ENCODE results near the gene PRKCA.

Gene PRKCA

DNA sequence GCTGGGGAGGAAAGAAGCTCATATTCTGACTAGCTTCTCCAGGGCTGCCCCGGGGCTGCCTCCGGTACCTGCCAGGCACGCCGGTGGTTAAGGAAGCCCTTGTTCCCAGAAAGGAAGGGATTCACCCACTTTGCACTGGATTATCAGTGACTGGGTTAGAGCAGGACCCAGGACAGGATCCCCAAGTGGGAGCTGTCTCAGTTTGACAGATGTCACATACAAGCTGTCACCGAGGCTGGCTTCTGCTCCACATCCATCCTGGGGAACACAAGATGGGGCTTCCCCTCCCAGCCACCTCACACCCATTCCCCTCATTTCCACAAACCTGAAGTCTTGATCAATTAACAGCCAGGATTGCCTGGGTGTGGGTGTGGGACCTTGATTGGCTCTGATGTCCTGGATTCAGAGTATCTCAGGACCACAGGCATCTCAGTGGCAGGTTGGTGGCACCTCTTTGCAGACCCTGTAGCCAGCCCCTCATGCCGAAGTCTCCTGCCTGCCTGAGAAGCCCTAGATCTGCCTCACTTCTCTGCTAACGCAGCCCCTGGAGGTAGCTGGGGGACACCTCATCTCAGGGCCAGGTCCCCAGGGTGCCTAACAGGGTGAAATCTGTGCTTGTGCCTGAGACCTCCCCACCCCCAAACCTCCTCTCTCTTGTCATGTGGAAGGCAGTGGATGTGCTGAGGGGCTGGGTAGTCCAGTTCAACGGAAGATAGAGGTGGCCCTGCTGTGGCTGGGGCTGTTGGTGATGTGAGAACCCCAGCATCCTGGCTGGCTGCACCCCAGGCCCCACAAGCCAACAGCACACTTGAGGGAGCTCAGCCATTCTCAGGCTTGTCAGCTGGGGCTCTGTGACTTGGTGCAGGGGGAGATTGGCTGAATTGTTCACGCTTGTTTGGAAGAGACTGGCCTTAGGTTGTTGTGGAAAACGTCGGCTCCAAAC, 533.9 kb downstream of the PRKCA start:
- no peak for DNase-seq (ENCODE audit: low read depth in 2 of 2)

DNA sequence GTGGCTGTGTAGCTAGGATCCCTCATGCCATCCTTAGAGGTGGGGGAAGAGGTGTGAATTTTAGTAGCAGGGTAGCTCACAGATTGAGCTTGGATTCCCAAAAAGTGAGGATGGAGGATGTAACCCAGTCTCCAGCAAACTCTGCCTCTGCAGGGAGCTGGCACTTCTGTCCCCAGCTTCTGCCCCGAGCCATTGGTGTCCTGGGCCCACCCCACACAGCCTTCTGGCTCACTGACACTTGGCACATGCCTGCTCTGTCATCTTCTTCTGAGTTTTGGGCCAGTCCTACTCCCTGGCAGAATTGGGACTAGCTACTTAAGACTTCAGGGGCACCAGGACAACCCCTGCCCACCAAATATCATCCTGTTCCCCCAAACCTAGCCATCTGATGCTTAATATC, 534.8 kb downstream of the PRKCA start:
- DNase-seq (ENCODE audit: low read depth in 2 of 2): no peak

DNA sequence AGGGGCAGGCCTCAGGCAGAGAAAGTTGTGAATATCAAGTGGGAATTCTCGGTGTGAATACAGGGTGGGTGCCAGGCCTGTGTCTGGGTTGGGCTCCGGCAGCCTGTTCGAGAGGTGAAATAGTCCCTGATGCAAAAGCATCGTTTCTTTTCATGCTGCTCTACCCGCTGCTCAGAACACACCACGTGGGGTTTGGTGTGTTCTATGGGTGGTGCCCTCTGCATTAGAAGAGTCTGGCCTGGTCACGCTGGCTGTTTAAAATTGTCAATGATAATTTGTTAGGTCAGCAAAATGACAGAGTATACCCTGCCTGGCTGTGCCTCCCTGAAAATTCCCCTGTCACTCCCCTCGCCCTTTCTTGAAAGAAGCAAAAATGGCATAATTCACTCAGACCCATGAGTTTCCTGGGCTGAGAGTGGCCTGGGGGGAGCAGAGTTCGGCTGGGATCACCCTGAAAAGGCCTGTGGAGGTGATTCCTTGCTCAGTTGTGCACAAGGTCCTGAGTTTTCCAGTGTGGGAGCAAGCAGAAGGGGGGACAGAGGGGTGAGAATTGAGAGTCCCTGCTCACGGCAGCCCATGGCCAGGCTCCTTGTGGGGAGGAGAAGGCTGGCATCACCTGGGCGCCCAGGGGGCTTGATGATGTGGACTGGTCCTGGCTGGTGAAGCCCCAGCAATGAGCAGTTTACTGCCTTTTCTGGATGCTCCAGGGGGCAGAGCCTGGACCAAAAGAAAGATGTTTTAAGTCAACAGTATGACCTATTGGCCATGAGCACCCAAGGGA, 535.7 kb downstream of the PRKCA start:
- no peak for DNase-seq (ENCODE audit: low read depth in 2 of 2)

DNA sequence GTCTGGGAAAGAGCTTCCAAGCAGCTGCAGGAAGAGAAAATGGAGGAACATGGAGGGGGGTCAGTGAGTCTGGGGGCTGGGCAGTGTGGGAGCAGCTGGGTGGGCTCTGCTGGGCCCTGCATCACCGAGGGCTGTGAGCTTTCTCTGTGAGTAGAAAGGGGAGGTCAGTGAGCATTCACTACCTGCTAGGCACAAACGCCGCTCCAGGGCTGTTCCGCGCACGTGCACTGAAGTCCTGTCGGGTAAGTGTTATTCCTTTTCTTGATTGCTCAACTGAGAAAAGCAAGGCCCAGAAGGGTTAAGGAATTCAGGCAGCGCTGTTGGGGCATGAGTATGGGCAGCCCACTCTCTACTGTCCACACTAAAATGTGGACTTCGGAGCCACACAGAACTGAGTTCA, 537.2 kb downstream of the PRKCA start:
- no peak for DNase-seq (ENCODE audit: low read depth in 2 of 2)

DNA sequence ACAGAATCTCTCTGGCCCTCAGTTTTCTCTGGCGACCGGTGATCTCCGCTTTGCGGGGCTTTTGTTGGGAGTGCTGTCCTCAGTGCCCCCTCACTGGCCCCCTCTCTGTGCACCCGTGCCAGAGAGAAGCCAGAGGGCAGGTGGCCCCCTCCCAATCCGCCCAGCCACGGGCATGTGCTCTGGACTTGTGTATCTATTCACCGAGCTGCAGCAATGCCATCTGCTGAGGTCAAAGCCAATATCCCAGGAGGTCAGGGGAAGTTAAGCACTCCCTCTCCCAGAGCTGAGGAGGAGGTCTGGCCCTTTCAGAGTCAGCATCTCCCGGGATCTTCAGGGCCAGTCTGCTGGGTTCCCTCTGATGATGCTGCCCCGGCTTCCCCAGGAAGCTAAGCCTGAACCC, 537.6 kb downstream of the PRKCA start:
- DNase-seq (ENCODE audit: low read depth in 2 of 2): no peak

DNA sequence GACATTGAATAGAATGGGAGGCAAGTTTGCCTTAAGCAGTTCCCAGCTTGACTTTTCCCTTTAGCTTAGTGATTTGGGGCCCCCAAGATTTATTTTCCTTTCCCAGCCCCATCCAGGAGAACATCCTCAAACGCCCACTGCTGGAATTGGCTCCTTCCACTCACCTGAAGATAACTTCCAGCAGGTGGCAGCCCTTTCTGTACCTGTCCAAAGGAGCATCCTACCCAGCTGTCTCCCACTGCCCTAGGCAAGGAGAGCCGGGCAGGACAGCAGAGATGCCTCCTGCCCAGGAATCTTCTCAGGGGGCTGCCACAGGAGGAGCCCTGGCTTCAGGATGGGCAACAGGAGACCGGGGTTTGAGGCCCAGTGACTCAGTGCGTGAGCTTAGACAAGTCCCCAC, 538.9 kb downstream of the PRKCA start:
- DNase-seq (ENCODE audit: low read depth in 2 of 2): no peak

DNA sequence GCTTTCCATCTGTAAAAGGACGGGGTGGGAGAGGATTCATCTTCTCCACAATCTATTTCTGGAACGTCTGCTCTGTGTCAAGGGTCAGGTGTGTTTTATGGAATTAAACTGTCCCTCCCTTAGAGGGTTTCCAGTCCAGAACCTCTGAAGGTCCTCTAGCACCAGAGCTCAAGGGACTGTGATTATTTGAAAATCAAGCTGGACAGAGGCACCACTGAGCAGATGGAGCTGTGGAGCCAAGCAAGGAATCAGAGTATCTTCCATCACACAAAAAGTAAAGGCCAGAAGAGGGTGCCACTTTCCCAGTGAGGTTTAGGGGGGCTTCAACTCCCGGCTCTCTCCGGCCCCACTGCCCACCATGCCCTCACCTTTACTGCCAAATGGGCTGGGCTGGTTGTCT, 539.3 kb downstream of the PRKCA start:
- DNase-seq (ENCODE audit: low read depth in 2 of 2): no peak

DNA sequence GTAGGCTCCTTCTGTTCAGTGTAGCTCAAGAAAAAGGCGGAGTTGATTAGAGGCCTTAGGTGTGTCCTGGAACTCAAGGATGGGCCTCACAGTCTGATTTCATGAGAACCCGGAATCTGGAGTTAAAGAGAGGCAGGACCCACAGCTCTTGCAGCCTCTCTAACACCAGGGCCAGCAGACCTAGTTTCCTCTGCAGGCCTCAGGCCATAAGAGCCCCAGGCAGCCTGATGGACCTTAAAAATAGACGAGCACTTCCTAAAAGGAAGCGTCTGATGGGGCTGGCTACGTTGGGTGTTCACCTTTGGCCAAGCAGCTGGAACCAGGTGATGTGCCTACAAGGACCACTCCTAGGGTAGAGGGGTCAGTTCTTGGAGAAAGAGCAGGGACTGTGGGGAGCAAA, 540.1 kb downstream of the PRKCA start:
- DNase-seq (ENCODE audit: low read depth in 2 of 2): no peak

DNA sequence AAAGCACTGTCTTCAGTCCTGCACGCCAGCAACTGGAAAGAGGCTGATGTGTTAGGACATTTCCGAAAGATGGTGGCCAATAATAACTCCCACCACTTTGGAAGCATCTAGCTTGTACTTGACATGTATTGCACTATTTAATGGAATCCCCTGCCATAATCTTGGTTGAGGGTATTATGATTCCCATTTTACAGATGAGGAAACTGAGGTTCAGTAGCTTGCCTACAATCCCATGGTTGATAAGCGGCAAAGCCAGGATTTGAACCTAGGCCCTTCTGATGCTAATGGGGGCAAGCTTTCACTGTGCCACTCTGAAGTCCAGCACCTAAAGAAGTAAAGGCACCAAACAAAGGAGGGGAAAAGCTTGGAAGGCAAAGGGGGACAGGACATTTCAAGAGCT, 540.5 kb downstream of the PRKCA start:
- DNase-seq (ENCODE audit: low read depth in 2 of 2): no peak

DNA sequence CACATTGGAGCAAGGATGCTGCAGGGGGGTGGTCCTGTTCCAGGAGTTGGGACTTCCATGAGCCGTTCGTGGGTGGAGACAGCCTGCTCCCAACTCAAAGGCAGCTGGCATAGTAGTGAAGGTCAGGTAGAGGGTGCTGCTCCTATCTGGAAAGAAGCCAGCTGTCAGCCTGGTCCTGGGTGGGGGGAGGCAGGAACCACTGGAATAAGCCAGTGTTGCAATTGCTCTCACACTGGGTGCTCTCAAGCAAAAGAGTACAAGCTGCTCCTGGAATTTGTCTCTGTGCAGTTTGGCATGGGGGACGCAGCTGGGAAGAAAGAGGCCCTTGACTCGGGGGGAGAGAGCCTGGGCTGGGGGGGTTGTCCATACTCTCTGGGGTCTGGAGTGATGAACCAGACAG, 541.2 kb downstream of the PRKCA start:
- DNase-seq (ENCODE audit: low read depth in 2 of 2): no peak

DNA sequence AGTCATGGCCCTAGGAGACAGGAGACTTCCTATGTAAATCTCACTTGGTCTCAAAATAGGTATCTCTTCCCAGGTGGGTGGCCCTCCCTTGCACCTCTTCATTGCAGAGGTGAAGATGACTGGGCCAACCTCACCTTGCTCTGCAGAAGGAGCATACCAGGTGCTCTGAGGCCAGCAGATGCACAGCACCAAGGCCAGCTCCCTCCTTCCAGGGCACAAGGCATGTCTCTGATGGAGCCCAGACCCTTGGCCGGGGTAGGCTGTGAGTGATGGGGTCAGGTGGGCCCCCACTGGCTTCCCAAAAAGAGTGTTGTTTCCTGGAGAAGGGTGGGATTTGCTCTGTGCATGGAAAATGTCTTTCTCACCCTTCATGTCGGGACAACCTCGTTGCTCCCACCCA, 545.3 kb downstream of the PRKCA start:
- no peak for DNase-seq (ENCODE audit: low read depth in 2 of 2)

DNA sequence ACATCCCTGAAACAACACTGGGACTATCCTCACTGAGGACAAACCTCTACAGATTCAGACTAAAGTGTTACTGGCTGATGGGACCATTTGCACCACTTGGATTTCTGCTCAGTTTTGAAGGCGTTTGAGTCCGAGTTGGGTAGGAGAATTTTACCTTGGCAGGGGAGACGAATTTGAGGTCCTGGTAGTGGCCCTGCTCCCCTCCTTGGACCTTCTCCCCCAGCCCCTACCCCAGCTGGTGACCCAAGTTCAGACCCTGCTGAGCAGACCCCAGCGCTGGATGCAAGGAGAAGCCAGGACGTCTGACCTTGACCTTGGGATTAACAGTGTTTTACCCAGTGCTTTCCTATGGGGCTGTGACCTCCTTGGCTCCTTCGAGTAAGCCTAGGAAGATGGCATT, 546.1 kb downstream of the PRKCA start:
- DNase-seq (ENCODE audit: low read depth in 2 of 2): no peak

DNA sequence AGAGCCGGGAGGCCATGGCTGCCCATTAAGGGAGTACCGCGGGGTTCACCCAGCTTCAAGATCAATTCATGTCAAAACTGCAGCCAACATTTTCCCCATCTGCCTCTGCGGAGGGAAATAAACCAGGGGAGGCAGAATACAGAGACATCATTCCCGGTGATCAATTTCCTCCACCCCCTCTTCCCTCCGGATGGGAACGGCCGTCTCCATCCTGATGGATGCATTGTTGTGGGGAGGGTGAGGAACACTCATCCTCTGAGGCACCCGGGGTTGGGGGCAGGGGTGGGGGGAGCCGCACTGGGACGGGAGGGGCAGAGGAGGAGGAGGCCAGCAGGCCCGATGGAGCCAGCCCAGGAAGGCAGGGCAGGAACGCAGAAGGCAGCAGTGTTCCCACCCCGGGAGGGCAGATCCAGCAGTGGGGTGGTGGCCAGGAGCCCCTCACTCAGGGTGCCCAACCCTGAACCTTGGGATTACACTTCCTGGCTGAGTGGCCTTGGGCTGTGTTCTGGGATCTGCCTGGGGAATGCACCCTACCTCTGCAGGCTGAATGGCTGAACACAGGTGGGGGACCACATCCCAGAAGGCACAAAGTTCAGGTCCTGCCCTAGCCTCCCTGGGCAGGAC, 546.7 kb downstream of the PRKCA start:
- no peak for DNase-seq (ENCODE audit: low read depth in 2 of 2)

DNA sequence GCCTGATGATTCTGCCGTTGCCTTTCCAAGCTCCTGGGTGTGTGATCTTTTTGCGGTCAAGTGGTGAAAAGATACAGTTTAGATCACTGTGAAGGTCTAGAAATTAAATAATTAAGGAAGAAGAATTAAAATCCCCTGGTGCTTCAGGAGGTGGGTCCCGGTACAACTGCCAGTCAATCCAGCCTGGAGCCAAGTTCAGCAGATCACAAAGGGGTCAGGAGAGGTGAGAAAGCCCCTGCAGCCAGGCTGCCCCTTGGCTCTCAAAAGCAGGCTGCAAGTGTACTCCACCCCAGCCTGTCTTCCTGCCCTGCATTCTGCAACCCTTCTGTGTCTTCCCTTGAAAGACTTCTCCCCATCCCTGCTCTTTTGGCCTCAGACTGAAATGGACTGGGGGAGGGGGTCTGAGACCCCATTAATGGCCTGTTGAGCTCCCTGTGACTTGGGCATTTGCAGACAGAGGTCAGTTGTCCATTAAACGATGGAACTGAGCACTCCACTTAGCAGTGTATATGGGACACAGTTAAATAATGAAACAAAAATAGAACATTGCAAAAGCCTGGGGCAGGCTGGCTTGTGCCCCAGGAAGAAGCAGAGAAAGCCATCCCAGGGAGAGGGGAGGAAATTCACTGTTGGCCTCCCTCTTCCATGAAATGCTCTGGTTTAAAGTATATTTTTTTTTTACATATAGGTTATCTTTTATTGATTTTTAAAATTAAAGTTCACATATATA, 547.6 kb downstream of the PRKCA start:
- no peak for DNase-seq (ENCODE audit: low read depth in 2 of 2)

DNA sequence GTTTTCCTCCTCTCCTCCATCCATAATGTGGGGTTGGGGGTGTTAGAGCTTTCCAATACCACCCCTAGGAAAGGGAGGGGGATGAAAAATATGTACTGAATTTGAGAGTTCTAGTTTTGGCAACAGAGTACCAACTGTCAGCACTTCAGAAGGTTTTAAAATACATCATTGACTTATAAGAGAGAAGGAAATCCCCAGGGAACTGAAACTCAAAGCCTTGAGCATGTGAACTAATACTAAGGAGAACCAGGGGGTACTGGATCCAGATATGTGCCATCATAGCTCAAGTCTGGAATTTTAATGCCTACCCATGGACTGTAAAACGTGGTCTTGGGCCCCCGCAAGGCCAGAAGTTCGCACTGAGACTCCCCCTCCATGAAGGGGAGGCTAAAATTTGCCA, 548.3 kb downstream of the PRKCA start:
- DNase-seq (ENCODE audit: low read depth in 2 of 2): no peak

DNA sequence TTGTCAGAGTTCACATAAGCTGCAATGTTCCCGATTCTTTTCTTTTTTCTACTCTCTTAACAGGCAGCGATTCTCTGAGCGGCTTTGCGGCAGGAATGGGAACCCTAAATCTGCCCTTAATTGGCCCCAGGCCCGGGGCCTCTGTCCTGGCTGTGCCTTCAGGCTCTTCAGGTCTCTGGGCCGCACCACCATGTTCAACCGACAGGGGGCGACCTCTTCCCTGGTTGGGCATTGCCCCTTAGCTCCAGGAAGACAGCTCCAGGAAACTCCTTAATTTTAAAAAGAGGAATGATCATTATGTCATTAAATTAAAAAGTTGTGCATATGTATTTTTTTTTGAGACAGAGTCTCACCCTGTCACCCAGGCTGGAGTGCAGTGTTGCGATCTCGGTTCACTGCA, 552.8 kb downstream of the PRKCA start:
- no peak for DNase-seq (ENCODE audit: low read depth in 2 of 2)

DNA sequence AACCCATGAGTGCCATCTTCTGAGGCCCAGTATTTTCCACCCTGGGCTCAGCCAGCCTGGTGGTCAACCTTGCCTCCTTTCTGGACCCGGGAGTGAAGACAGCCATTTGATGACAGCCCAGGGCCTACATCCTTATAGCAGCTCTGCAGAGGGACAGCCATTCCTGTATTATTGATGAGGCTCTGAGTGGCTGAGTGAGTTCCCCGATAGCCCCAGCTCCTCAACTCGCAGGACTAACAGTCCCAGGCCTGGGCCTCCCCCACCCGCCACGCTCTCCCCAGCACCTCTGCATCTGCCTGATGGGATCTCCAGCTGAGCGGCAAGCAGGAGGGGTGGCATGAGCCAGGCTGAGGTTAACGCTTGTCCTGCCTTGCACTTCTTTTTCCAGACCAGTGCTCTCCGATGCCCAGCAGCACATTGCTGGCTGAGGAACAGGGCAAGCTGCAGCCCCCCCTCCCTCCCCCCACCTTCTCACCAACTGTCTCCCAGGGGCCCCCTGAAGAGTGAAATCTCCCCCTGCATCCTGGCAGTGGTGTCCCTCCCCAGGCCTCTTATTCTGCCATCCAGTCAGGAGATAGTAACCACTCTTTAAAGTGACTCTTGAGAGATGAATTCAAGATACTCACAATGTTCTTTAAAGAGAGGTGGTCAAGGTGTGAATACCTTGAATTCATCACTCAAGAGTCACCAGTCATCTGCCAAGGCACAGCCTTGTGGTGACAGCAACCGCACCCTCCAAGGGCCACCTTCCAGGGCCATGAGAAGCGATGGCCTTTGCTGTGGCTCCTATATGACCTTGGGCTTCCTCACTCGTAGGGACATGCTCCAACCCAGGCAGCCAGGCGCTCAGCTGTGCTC, 556.0 kb downstream of the PRKCA start:
- DNase-seq (ENCODE audit: low read depth in 2 of 2): no peak

DNA sequence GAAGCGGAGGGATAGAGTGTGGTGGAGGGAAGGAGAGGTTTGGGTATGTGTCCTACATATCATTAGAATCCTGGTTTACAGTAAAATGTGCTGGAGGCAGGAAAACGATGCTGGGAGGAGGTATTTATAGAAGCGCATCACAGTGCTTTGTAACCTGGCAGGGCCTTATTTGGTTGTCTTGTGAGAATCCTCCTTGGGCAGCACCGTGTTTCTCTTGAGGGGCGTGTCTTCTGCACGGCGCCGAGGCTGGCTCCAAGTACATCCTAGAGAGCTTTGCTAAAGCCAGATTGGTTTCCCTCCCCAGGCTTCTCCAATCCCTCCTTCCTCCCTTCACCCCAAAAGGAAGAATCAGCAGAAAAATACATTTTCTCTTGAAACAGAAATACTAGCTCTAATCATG, 556.9 kb downstream of the PRKCA start:
- no peak for DNase-seq (ENCODE audit: low read depth in 2 of 2)

DNA sequence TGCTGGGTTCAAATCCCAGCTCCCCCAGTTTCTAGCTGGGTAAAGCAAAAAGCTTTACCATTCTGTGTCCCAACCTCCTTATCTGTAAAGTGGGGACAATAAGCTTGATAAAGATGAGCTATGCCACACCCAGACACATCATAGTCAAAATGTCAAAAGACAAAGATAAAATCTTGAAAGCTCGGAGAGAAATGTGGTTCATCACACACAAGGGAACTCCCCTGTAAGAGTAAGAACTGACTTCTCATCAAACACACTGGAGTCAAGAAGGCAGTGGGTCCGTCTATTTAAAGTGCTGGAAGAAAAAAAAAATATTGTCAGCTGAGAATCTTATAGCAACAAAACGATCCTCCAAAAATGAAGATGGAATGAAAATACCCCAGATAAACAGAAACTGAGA, 557.8 kb downstream of the PRKCA start:
- DNase-seq (ENCODE audit: low read depth in 2 of 2): no peak
